ENCODE measurements around the gene GPX2.

- TF ChIP-seq CTCF (conservative IDR thresholded peaks at IDR 0.05; ENCODE audit: low read length) (no peak), EZH2phosphoT487 (IDR thresholded peaks at IDR 0.05; ENCODE audit: borderline replicate concordance) (no peak)
These were observed 10.7 kb upstream of the GPX2 start for GRCh38 chr14:64953310-64953654.
